Measurements from ENCODE around the gene PCTP. TPM values are rescaled to one million over a fixed set of nuclear protein-coding genes. Genes with fewer than 3 reads are reported as not detected.

Gene PCTP
- total RNA-seq, 4 donors from 2014 or later = 30.8 to 62.1 (median 39.7) TPM

- Histone ChIP-seq H3K4me3 (peak overlapping the region in 3 of 4 donors; percentile 5 to 43 (median 28)), H3K4me1 (peaks cover 0 to 99% (median 53%) of the 10 kb centered on the region in 4 donors), H3K9me3 (no peaks in the 10 kb centered on the region), H3K27me3 (no peaks in the 10 kb centered on the region), H3K36me3 (no peaks in the 10 kb centered on the region), H3K27ac (peak overlapping the region; percentile 66 to 94 (median 90))
- TF ChIP-seq EP300 (IDR thresholded peaks at IDR 0.05) (peak in 1 of 2 donors; percentile 80), POLR2A (IDR thresholded peaks at IDR 0.05) (no peak)
- WGBS, 2 donors = 18% methylated on average over 3 of the region's 3 CpGs
- no peak for DNase-seq (ENCODE audit: low spot score in 2 of 2)
Measured at GRCh38 chr17:55730808-55731207, 20.0 kb upstream of the PCTP start.

GRCh38 chr17:55731586-55732250 lies 19.1 kb upstream of the PCTP start:
- peaks cover 0 to 92% (median 47%) of the 10 kb centered on the region in 4 donors for H3K4me1 ChIP-seq
- TF ChIP-seq CTCF (IDR thresholded peaks at IDR 0.05) (peak in 1 of 5 experiments; percentile 18), EP300 (IDR thresholded peaks at IDR 0.05) (peak; percentile 36 to 88), POLR2A (IDR thresholded peaks at IDR 0.05) (peak in 1 of 2 donors; percentile 59)
- DNase-seq (ENCODE audit: low spot score in 2 of 2) = peak; percentile 54 to 56
- peak overlapping the region; percentile 66 to 94 (median 90) for H3K27ac ChIP-seq
- H3K9me3 ChIP-seq = no peaks in the 10 kb centered on the region
- peak overlapping the region; percentile 17 to 43 (median 28) for H3K4me3 ChIP-seq
- H3K36me3 ChIP-seq = no peaks in the 10 kb centered on the region
- 25 to 27% methylated on average over 10 of the region's 10 CpGs for WGBS, 2 donors
- no peaks in the 10 kb centered on the region for H3K27me3 ChIP-seq

GRCh38 chr17:55734128-55734781 lies 16.6 kb upstream of the PCTP start:
- Histone ChIP-seq H3K27me3 (no peaks in the 10 kb centered on the region), H3K9me3 (no peaks in the 10 kb centered on the region), H3K4me1 (peaks cover 0 to 70% (median 31%) of the 10 kb centered on the region in 4 donors), H3K27ac (peak overlapping the region; percentile 22 to 94 (median 90)), H3K4me3 (no peak overlapping the region), H3K36me3 (no peaks in the 10 kb centered on the region)
- DNase-seq (ENCODE audit: low spot score in 2 of 2) = no peak
- WGBS, 2 donors = 39 to 43% methylated on average over 4 of the region's 4 CpGs
- TF ChIP-seq CTCF (IDR thresholded peaks at IDR 0.05) (no peak), POLR2A (IDR thresholded peaks at IDR 0.05) (no peak), EP300 (IDR thresholded peaks at IDR 0.05) (no peak)

GRCh38 chr17:55735731-55736405 lies 15.0 kb upstream of the PCTP start:
- no peaks in the 10 kb centered on the region for H3K36me3 ChIP-seq
- no peaks in the 10 kb centered on the region for H3K9me3 ChIP-seq
- WGBS, 2 donors = 39 to 45% methylated on average over 5 of the region's 5 CpGs
- no peaks in the 10 kb centered on the region for H3K27me3 ChIP-seq
- H3K4me1 ChIP-seq = peaks cover 0 to 54% (median 21%) of the 10 kb centered on the region in 4 donors
- no peak overlapping the region for H3K4me3 ChIP-seq
- TF ChIP-seq CTCF (IDR thresholded peaks at IDR 0.05) (peak; percentile 53 to 67 (median 58)), POLR2A (IDR thresholded peaks at IDR 0.05) (no peak), EP300 (IDR thresholded peaks at IDR 0.05) (no peak)
- DNase-seq (ENCODE audit: low spot score in 2 of 2) = peak in 1 of 2 donors; percentile 77
- peak overlapping the region in 2 of 4 donors; percentile 12 to 93 for H3K27ac ChIP-seq

GRCh38 chr17:55737976-55738501 lies 12.8 kb upstream of the PCTP start:
- no peaks in the 10 kb centered on the region for H3K9me3 ChIP-seq
- H3K27ac ChIP-seq = no peak overlapping the region
- H3K27me3 ChIP-seq = no peaks in the 10 kb centered on the region
- no peak for TF ChIP-seq EP300 (IDR thresholded peaks at IDR 0.05)
- no peak for TF ChIP-seq POLR2A (IDR thresholded peaks at IDR 0.05)
- no peak for TF ChIP-seq CTCF (IDR thresholded peaks at IDR 0.05)
- no peak overlapping the region for H3K4me3 ChIP-seq
- H3K36me3 ChIP-seq = no peaks in the 10 kb centered on the region
- DNase-seq (ENCODE audit: low spot score in 2 of 2) = no peak
- WGBS, 2 donors = 89 to 95% methylated on average over 4 of the region's 4 CpGs
- peaks cover 0 to 38% (median 16%) of the 10 kb centered on the region in 4 donors for H3K4me1 ChIP-seq
